Omental fat pad (tissue), 4 donors: ENCODE measurements around the gene ABR. TPM values are rescaled to one million over a fixed set of nuclear protein-coding genes. Genes with fewer than 3 reads are reported as not detected.

Experiments used
- ATAC-seq: fragments of 150-250 bp; one replicate; pipeline ENCODE4 v1.9.1; 2016; ENCODE audit warnings: mild to moderate bottlenecking, moderate library complexity; ENCODE audit not compliant: low FRiP score
- DNase-seq: peaks from one replicate; pipeline ENCODE4 v3.0.0-alpha.2; 2019; ENCODE audit warnings: low spot score
- total RNA-seq, 4 donors: library from RNA; depleted of rRNA; stranded (reverse); fragments of >200 nt; gene quantifications; one replicate each; pipeline ENCODE4 v1.1.0, GENCODE V29; 2016
- TF ChIP-seq, protein P1 (sequence below), 3 donors: fragments of 450-650 bp; IDR thresholded peaks; one replicate each; pipeline ENCODE4 v1.5.1; 2016 to 2017; ENCODE audit warnings: antibody characterized with exemption in 3 of 3, mild to moderate bottlenecking in 3 of 3, moderate library complexity in 2 of 3

The ABR gene
- total RNA-seq, 4 donors from 2014 or later: 51.1 to 92.1 (median 75.8) TPM

DNA sequence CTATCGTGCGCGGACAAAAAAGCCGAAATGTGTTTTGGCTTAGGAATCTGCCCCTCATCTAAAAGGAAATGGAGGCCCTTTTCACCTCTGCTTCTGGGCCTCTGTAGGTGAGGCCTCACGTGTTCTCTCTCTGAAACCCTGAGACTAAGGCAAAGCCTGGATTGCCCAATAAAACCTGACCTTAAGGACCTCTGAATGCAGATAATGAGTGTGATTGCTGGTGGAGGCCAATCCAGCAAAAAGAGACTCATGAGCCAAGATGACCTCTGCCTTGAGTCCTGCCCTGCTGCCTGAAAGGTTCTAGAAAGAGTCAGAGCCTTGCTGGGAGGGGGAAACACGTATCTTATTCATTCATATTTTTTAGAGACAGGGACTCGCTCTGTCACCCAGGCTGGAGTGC lies 44.5 kb upstream of the ABR start:
- DNase-seq: no peak
- TF ChIP-seq, protein P1, sequence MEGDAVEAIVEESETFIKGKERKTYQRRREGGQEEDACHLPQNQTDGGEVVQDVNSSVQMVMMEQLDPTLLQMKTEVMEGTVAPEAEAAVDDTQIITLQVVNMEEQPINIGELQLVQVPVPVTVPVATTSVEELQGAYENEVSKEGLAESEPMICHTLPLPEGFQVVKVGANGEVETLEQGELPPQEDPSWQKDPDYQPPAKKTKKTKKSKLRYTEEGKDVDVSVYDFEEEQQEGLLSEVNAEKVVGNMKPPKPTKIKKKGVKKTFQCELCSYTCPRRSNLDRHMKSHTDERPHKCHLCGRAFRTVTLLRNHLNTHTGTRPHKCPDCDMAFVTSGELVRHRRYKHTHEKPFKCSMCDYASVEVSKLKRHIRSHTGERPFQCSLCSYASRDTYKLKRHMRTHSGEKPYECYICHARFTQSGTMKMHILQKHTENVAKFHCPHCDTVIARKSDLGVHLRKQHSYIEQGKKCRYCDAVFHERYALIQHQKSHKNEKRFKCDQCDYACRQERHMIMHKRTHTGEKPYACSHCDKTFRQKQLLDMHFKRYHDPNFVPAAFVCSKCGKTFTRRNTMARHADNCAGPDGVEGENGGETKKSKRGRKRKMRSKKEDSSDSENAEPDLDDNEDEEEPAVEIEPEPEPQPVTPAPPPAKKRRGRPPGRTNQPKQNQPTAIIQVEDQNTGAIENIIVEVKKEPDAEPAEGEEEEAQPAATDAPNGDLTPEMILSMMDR (IDR thresholded peaks at IDR 0.05): no peak
- no peak for ATAC-seq

DNA sequence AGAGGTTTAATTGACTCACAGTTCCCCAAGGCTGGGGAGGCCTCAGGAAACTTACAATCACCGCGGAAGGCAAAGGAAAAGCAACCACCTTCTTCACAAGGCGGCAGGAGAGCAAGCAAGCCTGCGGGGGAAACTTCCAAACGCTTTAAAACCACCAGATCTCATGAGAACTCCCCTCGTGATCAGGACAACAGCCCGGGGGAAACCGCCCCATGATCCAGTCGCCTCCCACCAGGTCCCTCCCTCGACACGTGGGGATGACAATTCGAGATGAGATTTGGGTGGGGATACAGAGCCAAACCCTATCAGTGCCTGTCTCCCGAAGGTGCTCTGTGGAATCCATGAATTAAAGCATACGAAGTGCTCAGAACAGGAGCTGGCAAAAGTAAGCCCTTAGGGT lies 43.9 kb upstream of the ABR start:
- ATAC-seq: no peak
- TF ChIP-seq, protein P1 (IDR thresholded peaks at IDR 0.05): no peak
- DNase-seq: no peak

DNA sequence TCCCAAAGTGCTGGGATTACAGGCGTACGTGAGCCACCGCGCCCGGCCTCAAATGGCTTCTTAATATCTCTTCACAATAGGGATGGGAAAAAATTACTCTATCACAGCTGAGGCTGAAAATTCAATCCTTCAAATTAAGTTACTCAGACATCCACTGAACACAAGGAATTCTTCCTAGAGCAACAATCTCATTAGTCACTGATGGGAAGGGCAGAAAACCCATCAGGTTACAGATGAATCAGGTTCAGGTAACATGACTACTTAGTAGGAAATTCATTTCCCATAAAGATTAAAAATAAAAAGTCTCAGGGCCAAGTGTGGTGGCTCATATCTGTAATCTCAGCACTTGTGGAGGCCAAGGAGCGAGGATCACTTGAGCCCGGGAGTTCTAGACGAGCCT lies 42.5 kb upstream of the ABR start:
- DNase-seq: no peak
- no peak for ATAC-seq
- TF ChIP-seq, protein P1 (IDR thresholded peaks at IDR 0.05): no peak

DNA sequence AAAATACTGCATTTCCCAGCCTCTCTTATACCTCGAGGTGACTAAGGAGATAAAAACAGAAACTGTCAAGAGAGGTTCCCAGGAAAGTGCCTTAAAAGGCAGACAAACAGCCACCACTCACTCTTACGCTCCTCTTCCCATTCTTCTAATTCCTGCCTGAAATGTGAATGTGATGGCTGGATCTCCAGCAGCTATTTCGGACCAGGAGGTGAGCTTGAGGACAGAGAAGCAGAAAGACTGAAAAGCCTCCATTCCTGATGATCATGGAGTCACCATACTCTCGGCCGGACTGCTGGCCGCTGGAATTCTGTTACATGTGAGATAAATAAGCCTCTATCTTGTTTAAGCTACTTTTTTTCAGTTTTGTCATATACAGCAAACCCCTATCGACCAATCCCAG lies 41.4 kb upstream of the ABR start:
- no peak for ATAC-seq
- no peak for DNase-seq

DNA sequence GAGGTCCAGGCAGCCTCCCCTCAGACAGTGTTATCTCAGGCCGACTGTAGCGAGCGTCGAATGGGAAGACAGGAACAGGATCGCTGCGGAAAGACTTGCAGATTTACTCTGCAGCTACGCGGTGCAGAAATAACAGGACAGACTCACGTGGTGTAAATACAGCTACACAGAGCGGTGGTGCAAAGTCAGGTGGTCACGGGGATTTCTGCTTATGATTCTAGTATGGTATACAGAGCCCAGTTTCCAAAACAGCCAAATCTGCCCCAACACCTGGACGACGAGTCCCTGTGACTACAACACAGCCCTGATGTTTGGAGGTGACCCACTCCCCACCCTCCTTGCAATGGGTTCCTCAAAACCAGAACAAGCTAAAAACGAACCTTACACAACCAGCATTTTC lies 40.6 kb upstream of the ABR start:
- TF ChIP-seq, protein P1 (IDR thresholded peaks at IDR 0.05): no peak
- ATAC-seq (no peak), DNase-seq (no peak)

More for the DNA sequence above, 41.4 kb upstream of the ABR start:
- TF ChIP-seq, protein P1 (IDR thresholded peaks at IDR 0.05): no peak

DNA sequence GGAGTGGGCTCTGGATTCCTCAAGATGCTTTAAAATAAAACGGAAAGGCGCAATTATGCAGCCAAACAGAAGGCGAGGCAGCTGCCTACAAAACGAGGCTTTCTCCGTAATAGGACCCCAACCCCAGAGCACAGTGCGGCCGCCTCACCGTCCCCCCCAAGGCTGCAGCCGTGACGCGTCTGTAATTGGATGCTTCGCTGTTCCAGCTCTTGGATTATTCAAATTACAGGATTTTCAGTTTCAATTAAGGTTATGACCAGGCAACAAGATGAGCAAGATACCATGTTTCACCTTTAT lies 37.3 kb upstream of the ABR start:
- TF ChIP-seq, protein P1 (IDR thresholded peaks at IDR 0.05): no peak
- ATAC-seq: no peak
- DNase-seq: no peak

DNA sequence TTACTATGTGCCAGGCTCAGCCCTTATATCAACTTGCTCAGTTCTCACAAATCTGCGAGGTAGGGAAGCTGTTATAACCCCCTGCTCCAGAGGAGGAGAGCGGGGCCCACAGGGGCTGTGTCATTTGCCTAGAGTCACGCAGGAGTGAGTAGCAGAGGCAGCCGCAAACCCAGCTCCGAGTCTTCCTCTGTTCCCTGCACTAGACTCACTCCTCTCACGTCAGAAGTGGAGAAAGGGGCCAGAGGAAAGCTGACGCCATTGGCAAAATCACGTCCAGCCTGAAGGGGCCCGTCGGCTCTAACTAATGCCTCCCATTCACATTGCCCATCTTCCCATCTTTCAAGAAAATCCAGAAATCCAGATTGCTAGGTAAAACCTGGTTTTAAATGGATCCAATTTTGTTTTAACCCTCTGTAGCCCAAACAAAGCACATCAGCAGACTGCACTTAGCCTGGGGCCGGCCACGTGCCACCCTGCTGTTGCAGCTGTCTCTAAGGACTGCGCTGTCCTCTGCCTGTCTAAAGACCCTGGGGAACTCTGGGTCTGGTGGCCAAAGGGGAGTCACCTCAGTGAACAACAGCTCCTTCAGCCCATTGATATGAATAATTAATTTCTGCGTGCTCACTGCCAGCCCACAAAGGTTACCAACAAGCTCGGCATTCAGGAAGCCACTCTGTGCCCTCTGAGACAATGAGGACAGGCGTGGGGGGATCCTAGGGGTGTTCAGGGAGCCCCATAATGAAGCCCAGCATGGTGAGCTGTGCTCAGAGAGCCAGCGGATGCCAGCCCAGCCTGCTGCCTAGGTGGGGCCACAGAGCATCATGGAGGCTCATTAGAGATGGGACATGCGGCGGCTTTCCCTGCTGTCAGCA lies 36.7 kb upstream of the ABR start:
- TF ChIP-seq, protein P1 (IDR thresholded peaks at IDR 0.05): no peak
- no peak for DNase-seq
- ATAC-seq: no peak
